Measurements from ENCODE around the gene RELL1.

The RELL1 gene

GRCh38 chr4:37667197-37668100 lies 18.7 kb downstream of the RELL1 start:
- no peak for DNase-seq (ENCODE audit: low read depth in 2 of 3, low spot score in 1 of 3)

- DNase-seq (ENCODE audit: low read depth in 2 of 3, low spot score in 1 of 3), result peak; percentile 8 to 21 (median 19)
These were observed 19.5 kb downstream of the RELL1 start for GRCh38 chr4:37666625-37667071.

- no peak for DNase-seq (ENCODE audit: low read depth in 2 of 3, low spot score in 1 of 3)
These were observed 20.5 kb downstream of the RELL1 start for GRCh38 chr4:37665333-37666320.

- DNase-seq (ENCODE audit: low read depth in 2 of 3, low spot score in 1 of 3), result no peak
These were observed 21.5 kb downstream of the RELL1 start for GRCh38 chr4:37664696-37665095.

- DNase-seq (ENCODE audit: low read depth in 2 of 3, low spot score in 1 of 3), result no peak
These were observed 22.6 kb downstream of the RELL1 start for GRCh38 chr4:37663552-37663951.

GRCh38 chr4:37662861-37663390 lies 23.2 kb downstream of the RELL1 start:
- DNase-seq (ENCODE audit: low read depth in 2 of 3, low spot score in 1 of 3), result no peak

GRCh38 chr4:37662251-37662650 lies 23.9 kb downstream of the RELL1 start:
- no peak for DNase-seq (ENCODE audit: low read depth in 2 of 3, low spot score in 1 of 3)

GRCh38 chr4:37661772-37662171 lies 24.4 kb downstream of the RELL1 start:
- no peak for DNase-seq (ENCODE audit: low read depth in 2 of 3, low spot score in 1 of 3)

- DNase-seq (ENCODE audit: low read depth in 2 of 3, low spot score in 1 of 3), result no peak
These were observed 26.5 kb downstream of the RELL1 start for GRCh38 chr4:37659696-37660095.

- no peak for DNase-seq (ENCODE audit: low read depth in 2 of 3, low spot score in 1 of 3)
These were observed 29.5 kb downstream of the RELL1 start for GRCh38 chr4:37656649-37657048.

GRCh38 chr4:37653601-37654000 lies 32.6 kb downstream of the RELL1 start:
- no peak for DNase-seq (ENCODE audit: low read depth in 2 of 3, low spot score in 1 of 3)

- DNase-seq (ENCODE audit: low read depth in 2 of 3, low spot score in 1 of 3), result no peak
These were observed 33.2 kb downstream of the RELL1 start for GRCh38 chr4:37652747-37653527.

GRCh38 chr4:37651781-37652377 lies 34.3 kb downstream of the RELL1 start:
- DNase-seq (ENCODE audit: low read depth in 2 of 3, low spot score in 1 of 3), result no peak

GRCh38 chr4:37650481-37650880 lies 35.7 kb downstream of the RELL1 start:
- no peak for DNase-seq (ENCODE audit: low read depth in 2 of 3, low spot score in 1 of 3)

- no peak for DNase-seq (ENCODE audit: low read depth in 2 of 3, low spot score in 1 of 3)
These were observed 36.9 kb downstream of the RELL1 start for GRCh38 chr4:37649268-37649667.

- DNase-seq (ENCODE audit: low read depth in 2 of 3, low spot score in 1 of 3), result no peak
These were observed 37.9 kb downstream of the RELL1 start for GRCh38 chr4:37648084-37648817.

GRCh38 chr4:37646247-37646646 lies 39.9 kb downstream of the RELL1 start:
- DNase-seq (ENCODE audit: low read depth in 2 of 3, low spot score in 1 of 3), result no peak

GRCh38 chr4:37645736-37646135 lies 40.4 kb downstream of the RELL1 start:
- no peak for DNase-seq (ENCODE audit: low read depth in 2 of 3, low spot score in 1 of 3)

- DNase-seq (ENCODE audit: low read depth in 2 of 3, low spot score in 1 of 3), result no peak
These were observed 41.2 kb downstream of the RELL1 start for GRCh38 chr4:37644962-37645361.

All from stimulated activated CD4-positive, alpha-beta T cell treated with anti-CD3 and anti-CD28 coated beads, Interleukin-12 subunit alpha, Interleukin-12 subunit beta, amount 100 ng/mL, for 48 hours (primary cell).